ENCODE results near the gene CHTOP. TPM values are rescaled to one million over a fixed set of nuclear protein-coding genes. Genes with fewer than 3 reads are reported as not detected.

CHTOP gene
- total and polyA plus RNA-seq, 2 of the 8 experiments (the other 6 are each of a cell fraction or from before 2014, with no cell fraction given): 84.6 to 104 TPM

DNA sequence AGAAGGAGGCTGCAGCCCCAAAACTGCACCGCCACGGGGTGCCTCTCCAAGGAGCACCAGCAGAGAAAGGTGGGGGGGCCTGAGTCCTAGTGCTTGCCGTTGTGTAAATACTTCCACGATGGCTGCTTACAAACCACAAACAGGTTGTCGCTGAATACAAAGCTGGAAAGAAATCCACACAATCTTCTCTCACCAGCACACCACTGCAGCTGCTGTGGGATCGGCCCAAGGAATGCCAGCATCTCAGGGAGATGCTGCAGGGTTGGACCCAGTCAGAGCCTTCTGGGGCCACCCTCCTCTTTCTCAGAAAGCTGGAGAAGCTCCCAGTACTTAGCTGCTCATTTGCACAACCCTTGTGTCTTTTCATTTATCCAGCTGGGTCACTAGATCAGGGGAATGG is 14.7 kb upstream of the CHTOP start (continued):
- TF ChIP-seq, protein P1, sequence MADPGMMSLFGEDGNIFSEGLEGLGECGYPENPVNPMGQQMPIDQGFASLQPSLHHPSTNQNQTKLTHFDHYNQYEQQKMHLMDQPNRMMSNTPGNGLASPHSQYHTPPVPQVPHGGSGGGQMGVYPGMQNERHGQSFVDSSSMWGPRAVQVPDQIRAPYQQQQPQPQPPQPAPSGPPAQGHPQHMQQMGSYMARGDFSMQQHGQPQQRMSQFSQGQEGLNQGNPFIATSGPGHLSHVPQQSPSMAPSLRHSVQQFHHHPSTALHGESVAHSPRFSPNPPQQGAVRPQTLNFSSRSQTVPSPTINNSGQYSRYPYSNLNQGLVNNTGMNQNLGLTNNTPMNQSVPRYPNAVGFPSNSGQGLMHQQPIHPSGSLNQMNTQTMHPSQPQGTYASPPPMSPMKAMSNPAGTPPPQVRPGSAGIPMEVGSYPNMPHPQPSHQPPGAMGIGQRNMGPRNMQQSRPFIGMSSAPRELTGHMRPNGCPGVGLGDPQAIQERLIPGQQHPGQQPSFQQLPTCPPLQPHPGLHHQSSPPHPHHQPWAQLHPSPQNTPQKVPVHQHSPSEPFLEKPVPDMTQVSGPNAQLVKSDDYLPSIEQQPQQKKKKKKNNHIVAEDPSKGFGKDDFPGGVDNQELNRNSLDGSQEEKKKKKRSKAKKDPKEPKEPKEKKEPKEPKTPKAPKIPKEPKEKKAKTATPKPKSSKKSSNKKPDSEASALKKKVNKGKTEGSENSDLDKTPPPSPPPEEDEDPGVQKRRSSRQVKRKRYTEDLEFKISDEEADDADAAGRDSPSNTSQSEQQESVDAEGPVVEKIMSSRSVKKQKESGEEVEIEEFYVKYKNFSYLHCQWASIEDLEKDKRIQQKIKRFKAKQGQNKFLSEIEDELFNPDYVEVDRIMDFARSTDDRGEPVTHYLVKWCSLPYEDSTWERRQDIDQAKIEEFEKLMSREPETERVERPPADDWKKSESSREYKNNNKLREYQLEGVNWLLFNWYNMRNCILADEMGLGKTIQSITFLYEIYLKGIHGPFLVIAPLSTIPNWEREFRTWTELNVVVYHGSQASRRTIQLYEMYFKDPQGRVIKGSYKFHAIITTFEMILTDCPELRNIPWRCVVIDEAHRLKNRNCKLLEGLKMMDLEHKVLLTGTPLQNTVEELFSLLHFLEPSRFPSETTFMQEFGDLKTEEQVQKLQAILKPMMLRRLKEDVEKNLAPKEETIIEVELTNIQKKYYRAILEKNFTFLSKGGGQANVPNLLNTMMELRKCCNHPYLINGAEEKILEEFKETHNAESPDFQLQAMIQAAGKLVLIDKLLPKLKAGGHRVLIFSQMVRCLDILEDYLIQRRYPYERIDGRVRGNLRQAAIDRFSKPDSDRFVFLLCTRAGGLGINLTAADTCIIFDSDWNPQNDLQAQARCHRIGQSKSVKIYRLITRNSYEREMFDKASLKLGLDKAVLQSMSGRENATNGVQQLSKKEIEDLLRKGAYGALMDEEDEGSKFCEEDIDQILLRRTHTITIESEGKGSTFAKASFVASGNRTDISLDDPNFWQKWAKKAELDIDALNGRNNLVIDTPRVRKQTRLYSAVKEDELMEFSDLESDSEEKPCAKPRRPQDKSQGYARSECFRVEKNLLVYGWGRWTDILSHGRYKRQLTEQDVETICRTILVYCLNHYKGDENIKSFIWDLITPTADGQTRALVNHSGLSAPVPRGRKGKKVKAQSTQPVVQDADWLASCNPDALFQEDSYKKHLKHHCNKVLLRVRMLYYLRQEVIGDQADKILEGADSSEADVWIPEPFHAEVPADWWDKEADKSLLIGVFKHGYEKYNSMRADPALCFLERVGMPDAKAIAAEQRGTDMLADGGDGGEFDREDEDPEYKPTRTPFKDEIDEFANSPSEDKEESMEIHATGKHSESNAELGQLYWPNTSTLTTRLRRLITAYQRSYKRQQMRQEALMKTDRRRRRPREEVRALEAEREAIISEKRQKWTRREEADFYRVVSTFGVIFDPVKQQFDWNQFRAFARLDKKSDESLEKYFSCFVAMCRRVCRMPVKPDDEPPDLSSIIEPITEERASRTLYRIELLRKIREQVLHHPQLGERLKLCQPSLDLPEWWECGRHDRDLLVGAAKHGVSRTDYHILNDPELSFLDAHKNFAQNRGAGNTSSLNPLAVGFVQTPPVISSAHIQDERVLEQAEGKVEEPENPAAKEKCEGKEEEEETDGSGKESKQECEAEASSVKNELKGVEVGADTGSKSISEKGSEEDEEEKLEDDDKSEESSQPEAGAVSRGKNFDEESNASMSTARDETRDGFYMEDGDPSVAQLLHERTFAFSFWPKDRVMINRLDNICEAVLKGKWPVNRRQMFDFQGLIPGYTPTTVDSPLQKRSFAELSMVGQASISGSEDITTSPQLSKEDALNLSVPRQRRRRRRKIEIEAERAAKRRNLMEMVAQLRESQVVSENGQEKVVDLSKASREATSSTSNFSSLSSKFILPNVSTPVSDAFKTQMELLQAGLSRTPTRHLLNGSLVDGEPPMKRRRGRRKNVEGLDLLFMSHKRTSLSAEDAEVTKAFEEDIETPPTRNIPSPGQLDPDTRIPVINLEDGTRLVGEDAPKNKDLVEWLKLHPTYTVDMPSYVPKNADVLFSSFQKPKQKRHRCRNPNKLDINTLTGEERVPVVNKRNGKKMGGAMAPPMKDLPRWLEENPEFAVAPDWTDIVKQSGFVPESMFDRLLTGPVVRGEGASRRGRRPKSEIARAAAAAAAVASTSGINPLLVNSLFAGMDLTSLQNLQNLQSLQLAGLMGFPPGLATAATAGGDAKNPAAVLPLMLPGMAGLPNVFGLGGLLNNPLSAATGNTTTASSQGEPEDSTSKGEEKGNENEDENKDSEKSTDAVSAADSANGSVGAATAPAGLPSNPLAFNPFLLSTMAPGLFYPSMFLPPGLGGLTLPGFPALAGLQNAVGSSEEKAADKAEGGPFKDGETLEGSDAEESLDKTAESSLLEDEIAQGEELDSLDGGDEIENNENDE (IDR thresholded peaks at IDR 0.05; ENCODE audit: insufficient replicate concordance, low read length): no peak
- TF ChIP-seq CHD1 (IDR thresholded peaks at IDR 0.05; ENCODE audit: low read depth, low read length) (no peak), CEBPB (IDR thresholded peaks at IDR 0.05; ENCODE audit: low read depth, low read length) (no peak), SUZ12 (IDR thresholded peaks at IDR 0.05; ENCODE audit: low read length) (no peak), TEAD4 (IDR thresholded peaks at IDR 0.05; ENCODE audit: low read depth, low read length) (no peak), RBBP5 (IDR thresholded peaks at IDR 0.05; ENCODE audit: borderline replicate concordance, low read depth, low read length) (no peak), TBP (IDR thresholded peaks at IDR 0.05; ENCODE audit: low read depth, low read length) (no peak), GABPA (IDR thresholded peaks at IDR 0.05; ENCODE audit: borderline replicate concordance, insufficient read depth, low read length) (no peak), SAP30 (IDR thresholded peaks at IDR 0.05; ENCODE audit: insufficient read depth, insufficient replicate concordance, low read length) (no peak), TCF12 (IDR thresholded peaks at IDR 0.05; ENCODE audit: low read depth, low read length) (no peak)
